RWPE2 (cell line): ENCODE results near the gene WHRN.

Source experiments
- ATAC-seq: fragments of 200-7000 bp; cut with Tn5 transposase; 3 replicates; pipeline ENCODE4 v1.9.1; 2021; ENCODE audit warnings: low read depth
- DNase-seq: peaks from one replicate; pipeline ENCODE4 v3.0.0-alpha.2; 2020; ENCODE audit warnings: low spot score
- H3K27ac ChIP-seq: fragments of 450-650 bp; 2 replicates; pipeline ENCODE4 v1.5.1; 2017; ENCODE audit warnings: mild to moderate bottlenecking; ENCODE audit not compliant: poor library complexity, severe bottlenecking
- H3K27me3 ChIP-seq: fragments of 250-450 bp; sonication (Bioruptor Pico); 2 replicates; pipeline ENCODE4 v1.5.1; 2021; ENCODE audit warnings: mild to moderate bottlenecking, moderate library complexity; ENCODE audit not compliant: insufficient read depth, poor library complexity, severe bottlenecking
- H3K36me3 ChIP-seq: fragments of 250-450 bp; sonication (Bioruptor Pico); 2 replicates; pipeline ENCODE4 v1.5.1; 2020; ENCODE audit warnings: low read depth, mild to moderate bottlenecking, moderate library complexity
- H3K4me1 ChIP-seq: fragments of 250-450 bp; sonication (Bioruptor Pico); 2 replicates; pipeline ENCODE4 v1.5.1; 2021; ENCODE audit warnings: mild to moderate bottlenecking, moderate library complexity; ENCODE audit not compliant: insufficient read depth, poor library complexity, severe bottlenecking
- H3K4me3 ChIP-seq: fragments of 250-450 bp; sonication (Bioruptor Pico); 2 replicates; pipeline ENCODE4 v1.5.1; 2021; ENCODE audit warnings: mild to moderate bottlenecking, moderate library complexity; ENCODE audit not compliant: severe bottlenecking
- H3K9me3 ChIP-seq: fragments of 250-450 bp; sonication (Bioruptor Pico); 2 replicates; pipeline ENCODE4 v1.5.1; 2021; ENCODE audit warnings: mild to moderate bottlenecking, moderate library complexity; ENCODE audit not compliant: severe bottlenecking
- CTCF ChIP-seq: fragments of 450-650 bp; IDR thresholded peaks from one replicate; pipeline ENCODE4 v1.5.1; 2017; ENCODE audit warnings: mild to moderate bottlenecking, moderate library complexity; ENCODE audit not compliant: poor library complexity, severe bottlenecking

Gene WHRN

GRCh38 chr9:114442022-114442421, 63.3 kb downstream of the WHRN start:
- no peaks in the 10 kb centered on the region for H3K4me1 ChIP-seq
- TF ChIP-seq CTCF, result no peak
- H3K9me3 ChIP-seq, result no peaks in the 10 kb centered on the region
- DNase-seq, result no peak
- no peak overlapping the region for H3K4me3 ChIP-seq
- H3K27ac ChIP-seq, result no peak overlapping the region
- H3K27me3 ChIP-seq, result no peaks in the 10 kb centered on the region
- no peaks in the 10 kb centered on the region for H3K36me3 ChIP-seq
- no peak for ATAC-seq

DNA sequence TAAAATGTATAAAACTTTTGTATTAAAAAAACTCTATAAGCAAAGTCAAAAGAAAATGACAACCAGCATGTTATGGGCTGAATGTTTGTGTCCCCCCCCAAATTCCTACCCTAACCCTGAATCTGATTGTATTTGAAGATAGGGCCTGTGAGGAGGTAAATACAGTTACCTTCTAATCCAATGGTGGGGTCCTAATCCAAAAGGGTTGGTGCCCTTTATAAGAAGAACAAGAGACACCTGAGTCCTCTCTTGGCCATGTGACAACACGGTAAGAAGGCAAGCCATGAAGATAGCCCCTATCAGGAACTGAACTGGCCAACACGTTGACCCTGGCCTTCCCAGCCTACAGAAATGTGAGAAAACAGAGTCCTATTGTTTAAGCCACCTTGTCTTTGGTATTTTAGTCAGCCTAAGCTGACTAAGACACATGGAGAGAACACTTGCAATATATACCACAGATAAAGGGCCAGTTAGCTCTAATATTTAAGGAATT, 67.8 kb downstream of the WHRN start:
- H3K27me3 ChIP-seq, result no peaks in the 10 kb centered on the region
- no peaks in the 10 kb centered on the region for H3K36me3 ChIP-seq
- H3K27ac ChIP-seq, result no peak overlapping the region
- H3K4me1 ChIP-seq, result no peaks in the 10 kb centered on the region
- TF ChIP-seq CTCF, result no peak
- H3K4me3 ChIP-seq, result no peak overlapping the region
- no peak for ATAC-seq
- H3K9me3 ChIP-seq, result no peaks in the 10 kb centered on the region
- no peak for DNase-seq

DNA sequence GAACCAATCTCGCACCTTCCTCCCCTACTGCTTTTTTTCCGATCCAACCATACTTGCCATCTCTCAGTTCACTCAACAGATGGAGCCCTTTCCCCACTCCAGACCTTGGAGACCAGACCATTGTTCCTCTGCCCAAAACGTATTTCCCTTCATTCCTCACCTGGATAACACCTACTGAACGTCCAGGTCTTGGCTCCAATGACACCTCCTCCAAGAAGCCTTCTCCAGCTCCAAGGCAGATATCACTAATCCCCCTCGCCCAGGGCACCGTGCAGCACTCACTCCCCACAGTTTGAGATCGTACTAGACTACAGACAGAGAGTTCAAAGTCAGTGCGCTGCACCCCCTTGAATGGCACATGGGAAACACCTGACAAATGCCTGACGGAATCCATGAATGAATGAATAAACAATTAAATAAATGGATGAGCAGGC, 70.4 kb downstream of the WHRN start:
- no peaks in the 10 kb centered on the region for H3K9me3 ChIP-seq
- peak; percentile 64 for ATAC-seq
- H3K36me3 ChIP-seq, result no peaks in the 10 kb centered on the region

GRCh38 chr9:114433720-114434255, 71.5 kb downstream of the WHRN start:
- no peaks in the 10 kb centered on the region for H3K9me3 ChIP-seq
- no peak overlapping the region for H3K4me3 ChIP-seq
- H3K27me3 ChIP-seq, result no peaks in the 10 kb centered on the region
- ATAC-seq (no peak), DNase-seq (no peak)
- no peaks in the 10 kb centered on the region for H3K4me1 ChIP-seq
- no peaks in the 10 kb centered on the region for H3K36me3 ChIP-seq
- no peak for TF ChIP-seq CTCF
- H3K27ac ChIP-seq, result no peak overlapping the region

More for the DNA sequence above, 70.4 kb downstream of the WHRN start:
- no peak overlapping the region for H3K4me3 ChIP-seq
- H3K27ac ChIP-seq, result no peak overlapping the region
- H3K27me3 ChIP-seq, result no peaks in the 10 kb centered on the region
- no peaks in the 10 kb centered on the region for H3K4me1 ChIP-seq
- peak; percentile 79 for TF ChIP-seq CTCF
- no peak for DNase-seq

GRCh38 chr9:114433086-114433485, 72.2 kb downstream of the WHRN start:
- ATAC-seq, result no peak
- no peak overlapping the region for H3K27ac ChIP-seq

More at GRCh38 chr9:114433086-114433485, 72.2 kb downstream of the WHRN start:
- no peak overlapping the region for H3K4me3 ChIP-seq
- H3K9me3 ChIP-seq, result no peaks in the 10 kb centered on the region
- no peaks in the 10 kb centered on the region for H3K36me3 ChIP-seq
- DNase-seq, result no peak
- no peak for TF ChIP-seq CTCF
- H3K27me3 ChIP-seq, result no peaks in the 10 kb centered on the region
- H3K4me1 ChIP-seq, result no peaks in the 10 kb centered on the region
